Lower leg skin (tissue), 3 donors: Measurements from ENCODE around the gene MAPK9.

Experiments
- POLR2A ChIP-seq, 2 donors: fragments of 450-650 bp; IDR thresholded peaks; one replicate each; pipeline ENCODE4 v1.6.1; 2016 to 2017; ENCODE audit warnings: antibody characterized with exemption in 2 of 2, mild to moderate bottlenecking in 1 of 2, moderate library complexity in 1 of 2
- TF ChIP-seq, protein P1 (sequence below), 3 donors: fragments of 450-650 bp; IDR thresholded peaks; one replicate each; pipeline ENCODE4 v1.5.1; 2016; ENCODE audit warnings: antibody characterized with exemption in 3 of 3, mild to moderate bottlenecking in 3 of 3, moderate library complexity in 2 of 3

- TF ChIP-seq, protein P1, sequence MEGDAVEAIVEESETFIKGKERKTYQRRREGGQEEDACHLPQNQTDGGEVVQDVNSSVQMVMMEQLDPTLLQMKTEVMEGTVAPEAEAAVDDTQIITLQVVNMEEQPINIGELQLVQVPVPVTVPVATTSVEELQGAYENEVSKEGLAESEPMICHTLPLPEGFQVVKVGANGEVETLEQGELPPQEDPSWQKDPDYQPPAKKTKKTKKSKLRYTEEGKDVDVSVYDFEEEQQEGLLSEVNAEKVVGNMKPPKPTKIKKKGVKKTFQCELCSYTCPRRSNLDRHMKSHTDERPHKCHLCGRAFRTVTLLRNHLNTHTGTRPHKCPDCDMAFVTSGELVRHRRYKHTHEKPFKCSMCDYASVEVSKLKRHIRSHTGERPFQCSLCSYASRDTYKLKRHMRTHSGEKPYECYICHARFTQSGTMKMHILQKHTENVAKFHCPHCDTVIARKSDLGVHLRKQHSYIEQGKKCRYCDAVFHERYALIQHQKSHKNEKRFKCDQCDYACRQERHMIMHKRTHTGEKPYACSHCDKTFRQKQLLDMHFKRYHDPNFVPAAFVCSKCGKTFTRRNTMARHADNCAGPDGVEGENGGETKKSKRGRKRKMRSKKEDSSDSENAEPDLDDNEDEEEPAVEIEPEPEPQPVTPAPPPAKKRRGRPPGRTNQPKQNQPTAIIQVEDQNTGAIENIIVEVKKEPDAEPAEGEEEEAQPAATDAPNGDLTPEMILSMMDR (IDR thresholded peaks at IDR 0.05), result no peak
- TF ChIP-seq POLR2A (IDR thresholded peaks at IDR 0.05), result no peak
Measured at GRCh38 chr5:180253036-180253824, 38.7 kb downstream of the MAPK9 start.
